GM19193 (cell line): ENCODE results near the gene IL6ST.

Source experiments
- POLR2A ChIP-seq: IDR thresholded peaks from 4 replicates; pipeline ENCODE4 v1.6.1; 2011; ENCODE audit not compliant: insufficient read depth, insufficient read length; ENCODE audit errors: extremely low read depth

Gene IL6ST

GRCh38 chr5:55926476-55926875 is 68.3 kb downstream of the IL6ST start:
- no peak for TF ChIP-seq POLR2A

GRCh38 chr5:55925712-55926111 is 69.1 kb downstream of the IL6ST start:
- TF ChIP-seq POLR2A: no peak

GRCh38 chr5:55925181-55925580 is 69.6 kb downstream of the IL6ST start:
- no peak for TF ChIP-seq POLR2A

GRCh38 chr5:55924744-55925143 is 70.0 kb downstream of the IL6ST start:
- no peak for TF ChIP-seq POLR2A

- no peak for TF ChIP-seq POLR2A
Measured at GRCh38 chr5:55923865-55924500, 70.8 kb downstream of the IL6ST start.

- no peak for TF ChIP-seq POLR2A
Measured at GRCh38 chr5:55923177-55923771, 71.5 kb downstream of the IL6ST start.

- TF ChIP-seq POLR2A: no peak
Measured at GRCh38 chr5:55921617-55922016, 73.1 kb downstream of the IL6ST start.

- TF ChIP-seq POLR2A: no peak
Measured at GRCh38 chr5:55920784-55921183, 74.0 kb downstream of the IL6ST start.

- TF ChIP-seq POLR2A: no peak
Measured at GRCh38 chr5:55919625-55920024, 75.1 kb downstream of the IL6ST start.

GRCh38 chr5:55918087-55919035 is 76.4 kb downstream of the IL6ST start:
- TF ChIP-seq POLR2A: no peak

- no peak for TF ChIP-seq POLR2A
Measured at GRCh38 chr5:55917402-55918086, 77.2 kb downstream of the IL6ST start.

- no peak for TF ChIP-seq POLR2A
Measured at GRCh38 chr5:55916986-55917385, 77.8 kb downstream of the IL6ST start.

- no peak for TF ChIP-seq POLR2A
Measured at GRCh38 chr5:55915783-55916182, 79.0 kb downstream of the IL6ST start.

GRCh38 chr5:55914971-55915370 is 79.8 kb downstream of the IL6ST start:
- no peak for TF ChIP-seq POLR2A
